Sigmoid colon (tissue), 4 donors: Measurements from ENCODE around the gene ERRFI1.

Experiments
- EP300 ChIP-seq, 4 donors: sonication (generic); formaldehyde crosslinking; IDR thresholded peaks; one replicate each; pipeline ENCODE4 v1.6.1; 2017; ENCODE audit warnings: antibody characterized with exemption in 4 of 4
- POLR2A ChIP-seq, 2 donors: fragments of 450-650 bp; IDR thresholded peaks; one replicate each; pipeline ENCODE4 v1.6.1; 2016; ENCODE audit warnings: antibody characterized with exemption in 2 of 2, mild to moderate bottlenecking in 2 of 2, moderate library complexity in 2 of 2
- POLR2AphosphoS5 ChIP-seq, 4 donors: sonication (generic); formaldehyde crosslinking; IDR thresholded peaks; one replicate each; pipeline ENCODE4 v1.6.1; 2017; ENCODE audit warnings: antibody characterized with exemption in 4 of 4
- TF ChIP-seq, protein P1 (sequence below), 4 experiments: fragments of 450-650 bp in 3 of 4; fragments of 200-600 bp in 1 of 4; IDR thresholded peaks; one replicate each; pipeline ENCODE4 v1.5.1; 2016 to 2019; ENCODE audit warnings: antibody characterized with exemption in 4 of 4, mild to moderate bottlenecking in 3 of 4, moderate library complexity in 2 of 4

DNA sequence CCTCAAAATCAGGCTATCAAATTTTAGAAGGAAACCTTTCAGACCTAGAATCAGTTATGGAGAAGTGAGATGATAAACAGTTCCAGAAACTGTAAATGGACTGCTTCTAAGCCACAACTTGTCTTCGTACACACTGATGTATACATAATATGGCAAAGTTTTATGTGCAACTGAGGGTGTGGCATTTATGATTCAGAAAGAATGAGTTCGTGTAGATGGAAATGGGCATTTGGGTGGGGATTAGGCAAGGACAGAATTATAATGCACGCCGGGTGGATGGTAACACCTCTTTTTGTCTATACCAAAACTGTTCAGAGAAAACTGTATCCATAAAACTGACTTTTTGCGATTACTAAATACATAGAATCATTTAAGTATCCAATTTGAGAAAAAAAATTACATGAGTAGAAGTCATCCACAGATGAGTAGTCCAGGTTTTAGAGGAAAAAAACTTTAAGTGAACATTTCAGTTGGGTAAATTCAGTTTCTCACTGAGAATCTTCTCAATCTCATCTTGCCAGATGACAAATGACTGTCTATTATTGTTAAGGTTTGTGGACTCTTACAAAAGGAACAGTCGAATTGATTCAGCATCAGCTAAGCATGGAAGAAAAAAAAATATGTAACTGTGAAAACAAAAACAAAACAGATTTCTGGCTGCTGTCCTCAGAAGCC lies 22.5 kb downstream of the ERRFI1 start:
- TF ChIP-seq, protein P1, sequence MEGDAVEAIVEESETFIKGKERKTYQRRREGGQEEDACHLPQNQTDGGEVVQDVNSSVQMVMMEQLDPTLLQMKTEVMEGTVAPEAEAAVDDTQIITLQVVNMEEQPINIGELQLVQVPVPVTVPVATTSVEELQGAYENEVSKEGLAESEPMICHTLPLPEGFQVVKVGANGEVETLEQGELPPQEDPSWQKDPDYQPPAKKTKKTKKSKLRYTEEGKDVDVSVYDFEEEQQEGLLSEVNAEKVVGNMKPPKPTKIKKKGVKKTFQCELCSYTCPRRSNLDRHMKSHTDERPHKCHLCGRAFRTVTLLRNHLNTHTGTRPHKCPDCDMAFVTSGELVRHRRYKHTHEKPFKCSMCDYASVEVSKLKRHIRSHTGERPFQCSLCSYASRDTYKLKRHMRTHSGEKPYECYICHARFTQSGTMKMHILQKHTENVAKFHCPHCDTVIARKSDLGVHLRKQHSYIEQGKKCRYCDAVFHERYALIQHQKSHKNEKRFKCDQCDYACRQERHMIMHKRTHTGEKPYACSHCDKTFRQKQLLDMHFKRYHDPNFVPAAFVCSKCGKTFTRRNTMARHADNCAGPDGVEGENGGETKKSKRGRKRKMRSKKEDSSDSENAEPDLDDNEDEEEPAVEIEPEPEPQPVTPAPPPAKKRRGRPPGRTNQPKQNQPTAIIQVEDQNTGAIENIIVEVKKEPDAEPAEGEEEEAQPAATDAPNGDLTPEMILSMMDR (IDR thresholded peaks at IDR 0.05): no peak
- TF ChIP-seq POLR2A (IDR thresholded peaks at IDR 0.05): no peak
- TF ChIP-seq EP300 (IDR thresholded peaks at IDR 0.05): no peak
- no peak for TF ChIP-seq POLR2AphosphoS5 (IDR thresholded peaks at IDR 0.05)
